Tibial nerve (tissue), 4 donors: Measurements from ENCODE around the gene WWC2.

ENCODE experiments used
- CTCF ChIP-seq, 5 experiments: fragments of 200-600 bp in 3 of 5; fragments of 450-650 bp in 2 of 5; sonication (generic) in 3 of 5; IDR thresholded peaks; one replicate each; pipeline ENCODE4 v1.5.1; 2016 to 2019; ENCODE audit warnings: antibody characterized with exemption in 5 of 5, mild to moderate bottlenecking in 3 of 5, moderate library complexity in 2 of 5
- EP300 ChIP-seq, 2 donors: sonication (generic); formaldehyde crosslinking; IDR thresholded peaks; one replicate each; pipeline ENCODE4 v1.6.1; 2017; ENCODE audit warnings: antibody characterized with exemption in 2 of 2, mild to moderate bottlenecking in 1 of 2
- POLR2A ChIP-seq, 2 donors: fragments of 450-650 bp; IDR thresholded peaks; one replicate each; pipeline ENCODE4 v1.6.1; 2017; ENCODE audit warnings: antibody characterized with exemption in 2 of 2, mild to moderate bottlenecking in 2 of 2, moderate library complexity in 2 of 2

- TF ChIP-seq CTCF (IDR thresholded peaks at IDR 0.05) (no peak), POLR2A (IDR thresholded peaks at IDR 0.05) (no peak), EP300 (IDR thresholded peaks at IDR 0.05) (no peak)
These were observed 200.4 kb downstream of the WWC2 start for GRCh38 chr4:183299464-183299863.
